NOMO-1 (cell line): ENCODE measurements around the gene NBPF1.
A peak's percentile ranks its signal among the peaks of the same experiment; 100 is the strongest.
"Not testable (repeated sequence)": the region's sequence is repeated elsewhere in the genome, so short reads cannot be mapped to it uniquely, and the experiment has no call there.

Source experiments
- DNase-seq, 2 experiments: peaks; one replicate each; lab custom pipeline; 2025; ENCODE audit not compliant: unreplicated experiment in 2 of 2; lab: John Stamatoyannopoulos, UW

NBPF1 gene

GRCh38 chr1:16623812-16624719 lies 10.7 kb upstream of the NBPF1 start:
- not testable (repeated sequence) for DNase-seq

GRCh38 chr1:16623337-16623736 lies 10.0 kb upstream of the NBPF1 start:
- not testable (repeated sequence) for DNase-seq

- not testable (repeated sequence) for DNase-seq
Measured at GRCh38 chr1:16621681-16622315, 8.4 kb upstream of the NBPF1 start.

- DNase-seq = no peak
Measured at GRCh38 chr1:16621300-16621658, 7.9 kb upstream of the NBPF1 start.

- DNase-seq = not testable (repeated sequence)
Measured at GRCh38 chr1:16619803-16620501, 6.6 kb upstream of the NBPF1 start.

GRCh38 chr1:16618719-16619118 lies 5.4 kb upstream of the NBPF1 start:
- DNase-seq = no peak

- DNase-seq = no peak
Measured at GRCh38 chr1:16617778-16618580, 4.6 kb upstream of the NBPF1 start.

GRCh38 chr1:16617114-16617631 lies 3.8 kb upstream of the NBPF1 start:
- DNase-seq = no peak

- DNase-seq = no peak
Measured at GRCh38 chr1:16615253-16616252, 2.2 kb upstream of the NBPF1 start.

GRCh38 chr1:16614361-16615252 lies 1.2 kb upstream of the NBPF1 start:
- DNase-seq = no peak

GRCh38 chr1:16612332-16613172 lies 812 bp downstream of the NBPF1 start:
- DNase-seq = peak; percentile 25 to 67

- not testable (repeated sequence) for DNase-seq
Measured at GRCh38 chr1:16611981-16612331, 1.4 kb downstream of the NBPF1 start.

GRCh38 chr1:16611164-16611563 lies 2.2 kb downstream of the NBPF1 start:
- not testable (repeated sequence) for DNase-seq

- not testable (repeated sequence) for DNase-seq
Measured at GRCh38 chr1:16610553-16610952, 2.8 kb downstream of the NBPF1 start.

GRCh38 chr1:16609761-16610160 lies 3.6 kb downstream of the NBPF1 start:
- not testable (repeated sequence) for DNase-seq

GRCh38 chr1:16608838-16609560 lies 4.4 kb downstream of the NBPF1 start:
- no peak for DNase-seq
